HepG2 (cell line): ENCODE data around the gene KLF15. TPM values are rescaled to one million over a fixed set of nuclear protein-coding genes. Genes with fewer than 3 reads are reported as not detected.

Experiments
- AFF4 ChIP-seq: sonication (generic); formaldehyde crosslinking; IDR thresholded peaks from 2 replicates; pipeline ENCODE4 v1.4.0; 2020; ENCODE audit warnings: missing genetic modification reagents
- BORCS8-MEF2B ChIP-seq: sonication (generic); formaldehyde crosslinking; IDR thresholded peaks from 2 replicates; pipeline ENCODE4 v1.8.0; 2022; ENCODE audit warnings: mild to moderate bottlenecking, missing genetic modification reagents
- FOSL2 ChIP-seq: sonication (generic); formaldehyde crosslinking; IDR thresholded peaks from 2 replicates; pipeline ENCODE4 v1.4.0; 2020; ENCODE audit warnings: missing genetic modification reagents
- HDAC6 ChIP-seq: fragments of 200-600 bp; sonication (generic); IDR thresholded peaks from 2 replicates; pipeline ENCODE4 v1.7.0; 2017; ENCODE audit warnings: mild to moderate bottlenecking, antibody characterized with exemption, low read length, low read depth
- KLF13 ChIP-seq: sonication (generic); formaldehyde crosslinking; IDR thresholded peaks from 2 replicates; pipeline ENCODE4 v1.4.0; 2020; ENCODE audit warnings: mild to moderate bottlenecking, missing genetic modification reagents
- RBM39 ChIP-seq: fragments of 200-400 bp; formaldehyde crosslinking; IDR thresholded peaks from one replicate; pipeline ENCODE4 v1.6.1; 2018; ENCODE audit warnings: antibody characterized with exemption, mild to moderate bottlenecking, low read depth, low read length; ENCODE audit not compliant: poor library complexity, severe bottlenecking
- SP140L ChIP-seq: sonication (generic); formaldehyde crosslinking; IDR thresholded peaks from 2 replicates; pipeline ENCODE4 v1.4.0; 2020; ENCODE audit warnings: missing genetic modification reagents, borderline replicate concordance
- THAP7 ChIP-seq: sonication (generic); formaldehyde crosslinking; IDR thresholded peaks from 2 replicates; pipeline ENCODE4 v1.8.1; 2023; ENCODE audit warnings: mild to moderate bottlenecking, missing genetic modification reagents
- USF2 ChIP-seq, 2 experiments: sonication (generic) in 1 of 2; formaldehyde crosslinking in 1 of 2; IDR thresholded peaks; 2 replicates each; pipeline versions ENCODE4 v1.5.1 to v1.6.1; 2011 to 2020; ENCODE audit warnings: borderline replicate concordance in 1 of 2, low read depth in 1 of 2, low read length in 1 of 2, mild to moderate bottlenecking in 1 of 2, missing genetic modification reagents in 1 of 2, moderate library complexity in 1 of 2
- ZNF101 ChIP-seq: sonication (generic); formaldehyde crosslinking; IDR thresholded peaks from 2 replicates; pipeline ENCODE4 v1.4.0; 2020; ENCODE audit warnings: mild to moderate bottlenecking, low read depth, missing genetic modification reagents, borderline replicate concordance
- ZNF142 ChIP-seq: sonication (generic); formaldehyde crosslinking; IDR thresholded peaks from 2 replicates; pipeline ENCODE4 v1.4.0; 2020; ENCODE audit warnings: missing genetic modification reagents
- ZNF484 ChIP-seq: sonication (generic); formaldehyde crosslinking; IDR thresholded peaks from 2 replicates; pipeline ENCODE4 v1.5.1; 2020; ENCODE audit warnings: mild to moderate bottlenecking, low read depth, missing genetic modification reagents, borderline replicate concordance
- ZNF552 ChIP-seq: sonication (generic); formaldehyde crosslinking; IDR thresholded peaks from 2 replicates; pipeline ENCODE4 v1.9.0; 2022; ENCODE audit warnings: missing genetic modification reagents, mild to moderate bottlenecking, borderline replicate concordance
- ZNF562 ChIP-seq: sonication (generic); formaldehyde crosslinking; IDR thresholded peaks from 2 replicates; pipeline ENCODE4 v1.8.0; 2022; ENCODE audit warnings: missing genetic modification reagents, borderline replicate concordance
- ZNF605 ChIP-seq: sonication (generic); formaldehyde crosslinking; IDR thresholded peaks from 2 replicates; pipeline ENCODE4 v1.8.0; 2022; ENCODE audit warnings: mild to moderate bottlenecking, missing genetic modification reagents
- polyA plus RNA-seq, 8 experiments: library from polyadenylated mRNA; depleted of rRNA in 3 of 8; stranded (reverse) in 7 of 8; unstranded in 1 of 8; fragments of >200 nt; fragmentation: Illumina TruSeq in 4 of 8; extraction: Trizol in 4 of 8; gene quantifications; 2 replicates each; pipeline versions ENCODE4 v1.2.1 to v1.2.3, GENCODE V29; 2011 to 2016; ENCODE audit warnings: low read depth in 4 of 8, missing spikeins in 1 of 8, mixed read lengths in 1 of 8; ENCODE audit not compliant: insufficient read depth in 1 of 8
- total RNA-seq, 5 experiments: library from RNA; depleted of rRNA; stranded (reverse); fragments of >200 nt; fragmentation: Illumina TruSeq; extraction: Trizol; gene quantifications; 2 replicates each; pipeline ENCODE4 v1.2.3, GENCODE V29; 2016; ENCODE audit warnings: low read depth in 1 of 5

Gene KLF15
- total and polyA plus RNA-seq, 2 of the 13 experiments (the other 11 are each of a cell fraction or from before 2014, with no cell fraction given), result 7.1 to 7.8 TPM

GRCh38 chr3:126355777-126356372 is 1.3 kb downstream of the KLF15 start (continued):
- TF ChIP-seq ZNF605 (CRISPR knock-in tag), result no peak
- TF ChIP-seq FOSL2 (CRISPR knock-in tag), result peak; percentile 59; the same call in 1 of the 2 replicates
- no peak for TF ChIP-seq ZNF101
- no peak for TF ChIP-seq AFF4 (CRISPR knock-in tag)
- TF ChIP-seq RBM39, result peak; percentile 63
- no peak; the same call in 1 of the 2 replicates for TF ChIP-seq ZNF562 (CRISPR knock-in tag)
- TF ChIP-seq KLF13 (CRISPR knock-in tag), result no peak
- peak; percentile 60; the same call in 1 of the 2 replicates for TF ChIP-seq THAP7 (CRISPR knock-in tag)
- no peak for TF ChIP-seq HDAC6
- no peak for TF ChIP-seq ZNF552
- TF ChIP-seq BORCS8-MEF2B (CRISPR knock-in tag), result 0 out of 2 replicates have a peak, but pooled peaks have one; percentile 48
- no peak for TF ChIP-seq ZNF484 (CRISPR knock-in tag)
- no peak for TF ChIP-seq ZNF142
- TF ChIP-seq SP140L (CRISPR knock-in tag), result no peak
- TF ChIP-seq USF2 (IDR thresholded peaks at IDR 0.05; ENCODE audit: low read depth, low read length), result peak; percentile 74
- TF ChIP-seq USF2 (CRISPR knock-in tag; IDR thresholded peaks at IDR 0.05; ENCODE audit: borderline replicate concordance), result peak; percentile 81; the same call in 1 of the 2 replicates
